HepG2 (cell line): ENCODE results near the gene PGPEP1. TPM values are rescaled to one million over a fixed set of nuclear protein-coding genes. Genes with fewer than 3 reads are reported as not detected.
A peak's percentile ranks its signal among the peaks of the same experiment; 100 is the strongest.

Source experiments
- HOXA5 ChIP-seq: sonication (generic); formaldehyde crosslinking; IDR thresholded peaks from 2 replicates; pipeline ENCODE4 v1.4.0; 2020; ENCODE audit warnings: missing genetic modification reagents
- KDM3A ChIP-seq: IDR thresholded peaks from 2 replicates; pipeline ENCODE4 v1.6.1; 2018; ENCODE audit warnings: low read depth, missing compliant biosample characterization
- MED8 ChIP-seq: sonication (generic); formaldehyde crosslinking; IDR thresholded peaks from 2 replicates; pipeline ENCODE4 v1.8.1; 2023; ENCODE audit warnings: mild to moderate bottlenecking, missing genetic modification reagents; ENCODE audit not compliant: insufficient replicate concordance
- NPAS2 ChIP-seq: sonication (generic); formaldehyde crosslinking; IDR thresholded peaks from 2 replicates; pipeline ENCODE4 v1.8.0; 2022; ENCODE audit warnings: mild to moderate bottlenecking, missing genetic modification reagents, borderline replicate concordance
- REST ChIP-seq, 2 experiments: IDR thresholded peaks; 2 replicates each; pipeline ENCODE4 v1.6.1; 2011 to 2012; ENCODE audit warnings: low read length in 2 of 2, borderline replicate concordance in 1 of 2, low read depth in 1 of 2, mild to moderate bottlenecking in 1 of 2, moderate library complexity in 1 of 2
- WIZ ChIP-seq: sonication (generic); formaldehyde crosslinking; IDR thresholded peaks from 2 replicates; pipeline ENCODE4 v1.5.1; 2020; ENCODE audit warnings: mild to moderate bottlenecking, missing genetic modification reagents
- YEATS2 ChIP-seq: sonication (generic); formaldehyde crosslinking; IDR thresholded peaks from 2 replicates; pipeline ENCODE4 v1.4.0; 2020; ENCODE audit warnings: missing genetic modification reagents, borderline replicate concordance
- ZNF121 ChIP-seq: sonication (generic); formaldehyde crosslinking; IDR thresholded peaks from 2 replicates; pipeline ENCODE4 v1.5.0; 2020; ENCODE audit warnings: mild to moderate bottlenecking, missing genetic modification reagents
- ZNF234 ChIP-seq: sonication (generic); formaldehyde crosslinking; conservative IDR thresholded peaks from 2 replicates; pipeline ENCODE4 v1.5.1; 2020; ENCODE audit warnings: mild to moderate bottlenecking, missing genetic modification reagents
- ZNF235 ChIP-seq: sonication (generic); formaldehyde crosslinking; IDR thresholded peaks from 2 replicates; pipeline ENCODE4 v1.8.1; 2023; ENCODE audit warnings: mild to moderate bottlenecking, missing genetic modification reagents, borderline replicate concordance
- ZNF251 ChIP-seq: sonication (generic); formaldehyde crosslinking; IDR thresholded peaks from 2 replicates; pipeline ENCODE4 v1.9.0; 2021; ENCODE audit warnings: mild to moderate bottlenecking, missing genetic modification reagents
- ZNF614 ChIP-seq: IDR thresholded peaks from 2 replicates; pipeline ENCODE4 v1.6.1; 2018; ENCODE audit warnings: missing biosample characterization, missing genetic modification reagents, inconsistent platforms, borderline replicate concordance
- ZNF615 ChIP-seq: sonication (generic); formaldehyde crosslinking; IDR thresholded peaks from 2 replicates; pipeline ENCODE4 v1.5.0; 2020; ENCODE audit warnings: mild to moderate bottlenecking, missing genetic modification reagents, borderline replicate concordance
- ZNF777 ChIP-seq: sonication (generic); formaldehyde crosslinking; IDR thresholded peaks from 2 replicates; pipeline ENCODE4 v1.4.0; 2020; ENCODE audit warnings: missing genetic modification reagents
- polyA plus RNA-seq, 8 experiments: library from polyadenylated mRNA; depleted of rRNA in 3 of 8; stranded (reverse) in 7 of 8; unstranded in 1 of 8; fragments of >200 nt; fragmentation: Illumina TruSeq in 4 of 8; extraction: Trizol in 4 of 8; gene quantifications; 2 replicates each; pipeline versions ENCODE4 v1.2.1 to v1.2.3, GENCODE V29; 2011 to 2016; ENCODE audit warnings: low read depth in 4 of 8, missing spikeins in 1 of 8, mixed read lengths in 1 of 8; ENCODE audit not compliant: insufficient read depth in 1 of 8
- total RNA-seq, 5 experiments: library from RNA; depleted of rRNA; stranded (reverse); fragments of >200 nt; fragmentation: Illumina TruSeq; extraction: Trizol; gene quantifications; 2 replicates each; pipeline ENCODE4 v1.2.3, GENCODE V29; 2016; ENCODE audit warnings: low read depth in 1 of 5
- TF ChIP-seq, protein P1 (sequence below): sonication (generic); formaldehyde crosslinking; IDR thresholded peaks from 2 replicates; pipeline ENCODE4 v1.4.0; 2020; ENCODE audit warnings: missing genetic modification reagents
- TF ChIP-seq, protein P2 (sequence below): IDR thresholded peaks from 2 replicates; pipeline ENCODE4 v1.6.1; 2012; ENCODE audit warnings: low read length, improper control_type of control experiment

Gene PGPEP1
- total and polyA plus RNA-seq, 2 of the 13 experiments (the other 11 are each of a cell fraction or from before 2014, with no cell fraction given): 53.1 to 56.6 TPM

- TF ChIP-seq, protein P1, sequence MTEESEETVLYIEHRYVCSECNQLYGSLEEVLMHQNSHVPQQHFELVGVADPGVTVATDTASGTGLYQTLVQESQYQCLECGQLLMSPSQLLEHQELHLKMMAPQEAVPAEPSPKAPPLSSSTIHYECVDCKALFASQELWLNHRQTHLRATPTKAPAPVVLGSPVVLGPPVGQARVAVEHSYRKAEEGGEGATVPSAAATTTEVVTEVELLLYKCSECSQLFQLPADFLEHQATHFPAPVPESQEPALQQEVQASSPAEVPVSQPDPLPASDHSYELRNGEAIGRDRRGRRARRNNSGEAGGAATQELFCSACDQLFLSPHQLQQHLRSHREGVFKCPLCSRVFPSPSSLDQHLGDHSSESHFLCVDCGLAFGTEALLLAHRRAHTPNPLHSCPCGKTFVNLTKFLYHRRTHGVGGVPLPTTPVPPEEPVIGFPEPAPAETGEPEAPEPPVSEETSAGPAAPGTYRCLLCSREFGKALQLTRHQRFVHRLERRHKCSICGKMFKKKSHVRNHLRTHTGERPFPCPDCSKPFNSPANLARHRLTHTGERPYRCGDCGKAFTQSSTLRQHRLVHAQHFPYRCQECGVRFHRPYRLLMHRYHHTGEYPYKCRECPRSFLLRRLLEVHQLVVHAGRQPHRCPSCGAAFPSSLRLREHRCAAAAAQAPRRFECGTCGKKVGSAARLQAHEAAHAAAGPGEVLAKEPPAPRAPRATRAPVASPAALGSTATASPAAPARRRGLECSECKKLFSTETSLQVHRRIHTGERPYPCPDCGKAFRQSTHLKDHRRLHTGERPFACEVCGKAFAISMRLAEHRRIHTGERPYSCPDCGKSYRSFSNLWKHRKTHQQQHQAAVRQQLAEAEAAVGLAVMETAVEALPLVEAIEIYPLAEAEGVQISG (CRISPR knock-in tag): peak; percentile 63
- TF ChIP-seq ZNF777: peak; percentile 85
- peak; percentile 72 for TF ChIP-seq ZNF121
- no peak; a peak in 1 of 4 replicates for TF ChIP-seq REST (IDR thresholded peaks at IDR 0.05; ENCODE audit: borderline replicate concordance in 1 of 2, low read depth in 1 of 2, low read length in 2 of 2)
- no peak for TF ChIP-seq ZNF615 (CRISPR knock-in tag)
- TF ChIP-seq WIZ (CRISPR knock-in tag): peak; percentile 70; the same call in 1 of the 2 replicates
- TF ChIP-seq ZNF614 (CRISPR knock-in tag): peak; percentile 35; the same call in 1 of the 2 replicates
- TF ChIP-seq HOXA5 (CRISPR knock-in tag): peak; percentile 91
- peak; percentile 92; the same call in 1 of the 2 replicates for TF ChIP-seq ZNF235
- TF ChIP-seq ZNF234 (CRISPR knock-in tag): 0 out of 2 replicates have a peak, but pooled peaks have one; percentile 84
- 0 out of 2 replicates have a peak, but pooled peaks have one; percentile 13 for TF ChIP-seq YEATS2 (CRISPR knock-in tag)
- no peak for TF ChIP-seq NPAS2 (CRISPR knock-in tag)
- peak; percentile 86 for TF ChIP-seq MED8
- TF ChIP-seq, protein P2, sequence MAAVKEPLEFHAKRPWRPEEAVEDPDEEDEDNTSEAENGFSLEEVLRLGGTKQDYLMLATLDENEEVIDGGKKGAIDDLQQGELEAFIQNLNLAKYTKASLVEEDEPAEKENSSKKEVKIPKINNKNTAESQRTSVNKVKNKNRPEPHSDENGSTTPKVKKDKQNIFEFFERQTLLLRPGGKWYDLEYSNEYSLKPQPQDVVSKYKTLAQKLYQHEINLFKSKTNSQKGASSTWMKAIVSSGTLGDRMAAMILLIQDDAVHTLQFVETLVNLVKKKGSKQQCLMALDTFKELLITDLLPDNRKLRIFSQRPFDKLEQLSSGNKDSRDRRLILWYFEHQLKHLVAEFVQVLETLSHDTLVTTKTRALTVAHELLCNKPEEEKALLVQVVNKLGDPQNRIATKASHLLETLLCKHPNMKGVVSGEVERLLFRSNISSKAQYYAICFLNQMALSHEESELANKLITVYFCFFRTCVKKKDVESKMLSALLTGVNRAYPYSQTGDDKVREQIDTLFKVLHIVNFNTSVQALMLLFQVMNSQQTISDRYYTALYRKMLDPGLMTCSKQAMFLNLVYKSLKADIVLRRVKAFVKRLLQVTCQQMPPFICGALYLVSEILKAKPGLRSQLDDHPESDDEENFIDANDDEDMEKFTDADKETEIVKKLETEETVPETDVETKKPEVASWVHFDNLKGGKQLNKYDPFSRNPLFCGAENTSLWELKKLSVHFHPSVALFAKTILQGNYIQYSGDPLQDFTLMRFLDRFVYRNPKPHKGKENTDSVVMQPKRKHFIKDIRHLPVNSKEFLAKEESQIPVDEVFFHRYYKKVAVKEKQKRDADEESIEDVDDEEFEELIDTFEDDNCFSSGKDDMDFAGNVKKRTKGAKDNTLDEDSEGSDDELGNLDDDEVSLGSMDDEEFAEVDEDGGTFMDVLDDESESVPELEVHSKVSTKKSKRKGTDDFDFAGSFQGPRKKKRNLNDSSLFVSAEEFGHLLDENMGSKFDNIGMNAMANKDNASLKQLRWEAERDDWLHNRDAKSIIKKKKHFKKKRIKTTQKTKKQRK: no peak
- peak; percentile 84 for TF ChIP-seq KDM3A (CRISPR knock-in tag)
- TF ChIP-seq ZNF251 (CRISPR knock-in tag): peak; percentile 76; the same call in 1 of the 2 replicates
Observed at GRCh38 chr19:18388100-18388959, 47.9 kb downstream of the PGPEP1 start (continued).
